WTC11 (cell line): Measurements from ENCODE around the gene PHACTR2. TPM values are rescaled to one million over a fixed set of nuclear protein-coding genes. Genes with fewer than 3 reads are reported as not detected.

Experiments used
- AFF4 ChIP-seq: sonication (generic); formaldehyde crosslinking; IDR thresholded peaks from 2 replicates; pipeline ENCODE4 v1.8.1; 2023; ENCODE audit warnings: mild to moderate bottlenecking, missing genetic modification reagents, borderline replicate concordance
- ATF6 ChIP-seq: sonication (generic); formaldehyde crosslinking; IDR thresholded peaks from 2 replicates; pipeline ENCODE4 v1.8.1; 2023; ENCODE audit warnings: mild to moderate bottlenecking, missing genetic modification reagents
- CBFB ChIP-seq: sonication (generic); formaldehyde crosslinking; IDR thresholded peaks from 2 replicates; pipeline ENCODE4 v1.8.1; 2022; ENCODE audit warnings: mild to moderate bottlenecking, low read depth, missing genetic modification reagents
- HMGA2 ChIP-seq: fragments of 250-450 bp; sonication (Bioruptor Pico); IDR thresholded peaks from 2 replicates; pipeline ENCODE4 v1.4.0; 2021; ENCODE audit warnings: mild to moderate bottlenecking, moderate library complexity
- IRF2 ChIP-seq: sonication (generic); formaldehyde crosslinking; IDR thresholded peaks from 2 replicates; pipeline ENCODE4 v1.8.0; 2022; ENCODE audit warnings: low read depth, missing genetic modification reagents, borderline replicate concordance
- KAT7 ChIP-seq: sonication (generic); formaldehyde crosslinking; IDR thresholded peaks from 2 replicates; pipeline ENCODE4 v1.8.1; 2023; ENCODE audit warnings: missing genetic modification reagents, mild to moderate bottlenecking, borderline replicate concordance
- RELA ChIP-seq: sonication (generic); formaldehyde crosslinking; IDR thresholded peaks from 2 replicates; pipeline ENCODE4 v1.8.1; 2022; ENCODE audit warnings: missing genetic modification reagents, mild to moderate bottlenecking, borderline replicate concordance
- SMAD3 ChIP-seq: sonication (generic); formaldehyde crosslinking; IDR thresholded peaks from 2 replicates; pipeline ENCODE4 v1.8.0; 2022; ENCODE audit warnings: missing genetic modification reagents, mild to moderate bottlenecking, borderline replicate concordance
- SP1 ChIP-seq: sonication (generic); formaldehyde crosslinking; conservative IDR thresholded peaks from 2 replicates; pipeline ENCODE4 v1.8.1; 2022; ENCODE audit warnings: missing genetic modification reagents
- ZNF121 ChIP-seq: sonication (generic); formaldehyde crosslinking; IDR thresholded peaks from 2 replicates; pipeline ENCODE4 v1.8.0; 2023; ENCODE audit warnings: missing genetic modification reagents
- ZNF138 ChIP-seq: sonication (generic); formaldehyde crosslinking; conservative IDR thresholded peaks from 2 replicates; pipeline ENCODE4 v1.8.1; 2022; ENCODE audit warnings: mild to moderate bottlenecking, moderate library complexity, missing genetic modification reagents
- total RNA-seq: library from RNA; stranded (reverse); gene quantifications from 3 replicates; pipeline ENCODE4 v1.2.3, GENCODE V29; 2021
- TF ChIP-seq, protein P1 (sequence below): sonication (generic); formaldehyde crosslinking; IDR thresholded peaks from 2 replicates; pipeline ENCODE4 v1.8.1; 2022; ENCODE audit warnings: low read depth, mild to moderate bottlenecking, moderate library complexity, missing genetic modification reagents, borderline replicate concordance
- TF ChIP-seq, protein P2 (sequence below): fragments of 250-450 bp; sonication (Bioruptor Pico); IDR thresholded peaks from 2 replicates; pipeline ENCODE4 v1.8.0; 2021; ENCODE audit warnings: mild to moderate bottlenecking
- TF ChIP-seq, protein P3 (sequence below): sonication (generic); formaldehyde crosslinking; IDR thresholded peaks from 2 replicates; pipeline ENCODE4 v1.8.0; 2023; ENCODE audit warnings: missing genetic modification reagents, mild to moderate bottlenecking, borderline replicate concordance
- TF ChIP-seq, protein P4 (sequence below): sonication (generic); formaldehyde crosslinking; conservative IDR thresholded peaks from 2 replicates; pipeline ENCODE4 v1.8.1; 2023; ENCODE audit warnings: mild to moderate bottlenecking, low read depth, missing genetic modification reagents, moderate library complexity
- TF ChIP-seq, protein P5 (sequence below): sonication (generic); formaldehyde crosslinking; IDR thresholded peaks from 2 replicates; pipeline ENCODE4 v1.8.1; 2022; ENCODE audit warnings: mild to moderate bottlenecking, moderate library complexity, missing genetic modification reagents
- TF ChIP-seq, protein P6 (sequence below): sonication (generic); formaldehyde crosslinking; IDR thresholded peaks from 2 replicates; pipeline ENCODE4 v1.8.1; 2023; ENCODE audit warnings: mild to moderate bottlenecking, missing genetic modification reagents, moderate library complexity

The PHACTR2 gene
- total RNA-seq, 1 experiment from 2014 or later: 90.5 TPM

DNA sequence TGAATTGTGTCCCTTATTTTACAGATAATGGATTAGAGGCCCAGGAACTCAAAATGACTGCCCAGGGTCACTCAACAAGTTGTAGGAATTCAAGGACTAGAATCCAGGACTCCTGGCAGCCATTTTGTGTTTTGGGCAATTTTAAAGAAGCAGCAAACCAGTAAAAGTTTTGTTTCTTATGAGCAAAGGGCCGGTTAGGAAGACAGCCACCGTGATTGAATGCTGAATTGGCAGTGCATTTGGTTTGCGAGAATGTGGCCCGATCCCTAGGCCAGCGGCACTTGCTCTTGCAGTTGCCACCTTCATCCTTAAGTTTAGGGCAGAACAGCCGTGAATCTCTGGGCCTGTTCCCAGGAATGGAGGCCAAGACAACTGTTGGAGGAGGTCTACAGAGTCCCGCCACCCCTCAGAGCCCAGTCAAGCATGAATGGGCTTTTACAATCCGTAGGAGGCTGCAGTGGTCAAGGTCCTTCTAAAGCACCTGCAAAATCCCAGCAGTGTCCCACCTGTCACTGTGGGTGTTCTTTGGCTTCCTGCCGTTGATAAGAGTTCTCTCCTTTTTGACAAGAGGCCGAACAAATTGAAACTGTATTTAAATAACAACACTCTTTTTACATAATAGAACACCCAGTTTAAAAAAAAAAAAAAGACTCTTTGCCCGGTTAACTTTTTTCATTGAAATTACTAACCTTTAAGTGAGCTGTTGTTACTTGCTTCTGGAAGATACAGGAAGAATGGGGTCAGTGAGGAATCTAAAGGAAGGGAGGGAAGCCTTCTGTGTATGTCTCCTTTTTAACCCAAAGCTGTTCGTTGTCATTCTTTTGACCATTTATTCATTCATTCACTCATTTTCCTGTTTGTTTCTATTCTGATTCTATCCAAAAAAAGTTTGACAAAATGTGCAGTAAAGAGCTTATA, 68.7 kb downstream of the PHACTR2 start (continued):
- TF ChIP-seq ATF6 (CRISPR knock-in tag): no peak
- TF ChIP-seq, protein P1, sequence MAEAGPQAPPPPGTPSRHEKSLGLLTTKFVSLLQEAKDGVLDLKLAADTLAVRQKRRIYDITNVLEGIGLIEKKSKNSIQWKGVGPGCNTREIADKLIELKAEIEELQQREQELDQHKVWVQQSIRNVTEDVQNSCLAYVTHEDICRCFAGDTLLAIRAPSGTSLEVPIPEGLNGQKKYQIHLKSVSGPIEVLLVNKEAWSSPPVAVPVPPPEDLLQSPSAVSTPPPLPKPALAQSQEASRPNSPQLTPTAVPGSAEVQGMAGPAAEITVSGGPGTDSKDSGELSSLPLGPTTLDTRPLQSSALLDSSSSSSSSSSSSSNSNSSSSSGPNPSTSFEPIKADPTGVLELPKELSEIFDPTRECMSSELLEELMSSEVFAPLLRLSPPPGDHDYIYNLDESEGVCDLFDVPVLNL (CRISPR knock-in tag): no peak
- TF ChIP-seq AFF4: no peak
- TF ChIP-seq, protein P2, sequence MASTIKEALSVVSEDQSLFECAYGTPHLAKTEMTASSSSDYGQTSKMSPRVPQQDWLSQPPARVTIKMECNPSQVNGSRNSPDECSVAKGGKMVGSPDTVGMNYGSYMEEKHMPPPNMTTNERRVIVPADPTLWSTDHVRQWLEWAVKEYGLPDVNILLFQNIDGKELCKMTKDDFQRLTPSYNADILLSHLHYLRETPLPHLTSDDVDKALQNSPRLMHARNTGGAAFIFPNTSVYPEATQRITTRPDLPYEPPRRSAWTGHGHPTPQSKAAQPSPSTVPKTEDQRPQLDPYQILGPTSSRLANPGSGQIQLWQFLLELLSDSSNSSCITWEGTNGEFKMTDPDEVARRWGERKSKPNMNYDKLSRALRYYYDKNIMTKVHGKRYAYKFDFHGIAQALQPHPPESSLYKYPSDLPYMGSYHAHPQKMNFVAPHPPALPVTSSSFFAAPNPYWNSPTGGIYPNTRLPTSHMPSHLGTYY (CRISPR knock-in tag): peak; percentile 87; the same call in 1 of the 2 replicates
- TF ChIP-seq, protein P3, sequence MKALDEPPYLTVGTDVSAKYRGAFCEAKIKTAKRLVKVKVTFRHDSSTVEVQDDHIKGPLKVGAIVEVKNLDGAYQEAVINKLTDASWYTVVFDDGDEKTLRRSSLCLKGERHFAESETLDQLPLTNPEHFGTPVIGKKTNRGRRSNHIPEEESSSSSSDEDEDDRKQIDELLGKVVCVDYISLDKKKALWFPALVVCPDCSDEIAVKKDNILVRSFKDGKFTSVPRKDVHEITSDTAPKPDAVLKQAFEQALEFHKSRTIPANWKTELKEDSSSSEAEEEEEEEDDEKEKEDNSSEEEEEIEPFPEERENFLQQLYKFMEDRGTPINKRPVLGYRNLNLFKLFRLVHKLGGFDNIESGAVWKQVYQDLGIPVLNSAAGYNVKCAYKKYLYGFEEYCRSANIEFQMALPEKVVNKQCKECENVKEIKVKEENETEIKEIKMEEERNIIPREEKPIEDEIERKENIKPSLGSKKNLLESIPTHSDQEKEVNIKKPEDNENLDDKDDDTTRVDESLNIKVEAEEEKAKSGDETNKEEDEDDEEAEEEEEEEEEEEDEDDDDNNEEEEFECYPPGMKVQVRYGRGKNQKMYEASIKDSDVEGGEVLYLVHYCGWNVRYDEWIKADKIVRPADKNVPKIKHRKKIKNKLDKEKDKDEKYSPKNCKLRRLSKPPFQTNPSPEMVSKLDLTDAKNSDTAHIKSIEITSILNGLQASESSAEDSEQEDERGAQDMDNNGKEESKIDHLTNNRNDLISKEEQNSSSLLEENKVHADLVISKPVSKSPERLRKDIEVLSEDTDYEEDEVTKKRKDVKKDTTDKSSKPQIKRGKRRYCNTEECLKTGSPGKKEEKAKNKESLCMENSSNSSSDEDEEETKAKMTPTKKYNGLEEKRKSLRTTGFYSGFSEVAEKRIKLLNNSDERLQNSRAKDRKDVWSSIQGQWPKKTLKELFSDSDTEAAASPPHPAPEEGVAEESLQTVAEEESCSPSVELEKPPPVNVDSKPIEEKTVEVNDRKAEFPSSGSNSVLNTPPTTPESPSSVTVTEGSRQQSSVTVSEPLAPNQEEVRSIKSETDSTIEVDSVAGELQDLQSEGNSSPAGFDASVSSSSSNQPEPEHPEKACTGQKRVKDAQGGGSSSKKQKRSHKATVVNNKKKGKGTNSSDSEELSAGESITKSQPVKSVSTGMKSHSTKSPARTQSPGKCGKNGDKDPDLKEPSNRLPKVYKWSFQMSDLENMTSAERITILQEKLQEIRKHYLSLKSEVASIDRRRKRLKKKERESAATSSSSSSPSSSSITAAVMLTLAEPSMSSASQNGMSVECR: 0 out of 2 replicates have a peak, but pooled peaks have one; percentile 14
- TF ChIP-seq, protein P4, sequence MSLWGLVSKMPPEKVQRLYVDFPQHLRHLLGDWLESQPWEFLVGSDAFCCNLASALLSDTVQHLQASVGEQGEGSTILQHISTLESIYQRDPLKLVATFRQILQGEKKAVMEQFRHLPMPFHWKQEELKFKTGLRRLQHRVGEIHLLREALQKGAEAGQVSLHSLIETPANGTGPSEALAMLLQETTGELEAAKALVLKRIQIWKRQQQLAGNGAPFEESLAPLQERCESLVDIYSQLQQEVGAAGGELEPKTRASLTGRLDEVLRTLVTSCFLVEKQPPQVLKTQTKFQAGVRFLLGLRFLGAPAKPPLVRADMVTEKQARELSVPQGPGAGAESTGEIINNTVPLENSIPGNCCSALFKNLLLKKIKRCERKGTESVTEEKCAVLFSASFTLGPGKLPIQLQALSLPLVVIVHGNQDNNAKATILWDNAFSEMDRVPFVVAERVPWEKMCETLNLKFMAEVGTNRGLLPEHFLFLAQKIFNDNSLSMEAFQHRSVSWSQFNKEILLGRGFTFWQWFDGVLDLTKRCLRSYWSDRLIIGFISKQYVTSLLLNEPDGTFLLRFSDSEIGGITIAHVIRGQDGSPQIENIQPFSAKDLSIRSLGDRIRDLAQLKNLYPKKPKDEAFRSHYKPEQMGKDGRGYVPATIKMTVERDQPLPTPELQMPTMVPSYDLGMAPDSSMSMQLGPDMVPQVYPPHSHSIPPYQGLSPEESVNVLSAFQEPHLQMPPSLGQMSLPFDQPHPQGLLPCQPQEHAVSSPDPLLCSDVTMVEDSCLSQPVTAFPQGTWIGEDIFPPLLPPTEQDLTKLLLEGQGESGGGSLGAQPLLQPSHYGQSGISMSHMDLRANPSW (CRISPR knock-in tag): no peak
- no peak for TF ChIP-seq SMAD3 (CRISPR knock-in tag)
- TF ChIP-seq HMGA2: no peak
- peak; percentile 66; the same call in 1 of the 2 replicates for TF ChIP-seq ZNF121 (CRISPR knock-in tag)
- 0 out of 2 replicates have a peak, but pooled peaks have one; percentile 47 for TF ChIP-seq KAT7
- TF ChIP-seq, protein P5, sequence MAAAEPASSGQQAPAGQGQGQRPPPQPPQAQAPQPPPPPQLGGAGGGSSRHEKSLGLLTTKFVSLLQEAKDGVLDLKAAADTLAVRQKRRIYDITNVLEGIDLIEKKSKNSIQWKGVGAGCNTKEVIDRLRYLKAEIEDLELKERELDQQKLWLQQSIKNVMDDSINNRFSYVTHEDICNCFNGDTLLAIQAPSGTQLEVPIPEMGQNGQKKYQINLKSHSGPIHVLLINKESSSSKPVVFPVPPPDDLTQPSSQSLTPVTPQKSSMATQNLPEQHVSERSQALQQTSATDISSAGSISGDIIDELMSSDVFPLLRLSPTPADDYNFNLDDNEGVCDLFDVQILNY (CRISPR knock-in tag): no peak
- TF ChIP-seq ZNF138 (CRISPR knock-in tag): no peak
- TF ChIP-seq SP1: peak; percentile 65
- no peak for TF ChIP-seq RELA (CRISPR knock-in tag)
- TF ChIP-seq IRF2 (CRISPR knock-in tag): no peak
- no peak for TF ChIP-seq CBFB (CRISPR knock-in tag)
- TF ChIP-seq, protein P6, sequence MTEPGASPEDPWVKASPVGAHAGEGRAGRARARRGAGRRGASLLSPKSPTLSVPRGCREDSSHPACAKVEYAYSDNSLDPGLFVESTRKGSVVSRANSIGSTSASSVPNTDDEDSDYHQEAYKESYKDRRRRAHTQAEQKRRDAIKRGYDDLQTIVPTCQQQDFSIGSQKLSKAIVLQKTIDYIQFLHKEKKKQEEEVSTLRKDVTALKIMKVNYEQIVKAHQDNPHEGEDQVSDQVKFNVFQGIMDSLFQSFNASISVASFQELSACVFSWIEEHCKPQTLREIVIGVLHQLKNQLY (CRISPR knock-in tag): no peak
